Activated T-helper 17 cell treated with anti-CD3 and anti-CD28 coated beads, Interleukin-2, amount 50 U/mL, for 72 hours (primary cell): Measurements from ENCODE around the gene HSD3B2. TPM values are rescaled to one million over a fixed set of nuclear protein-coding genes. Genes with fewer than 3 reads are reported as not detected.

Experiments used
- ATAC-seq: fragments of 150-1000 bp; cut with Tn5 transposase; replicated peaks from 2 replicates; pipeline ENCODE4 v1.10.0; 2021; ENCODE audit warnings: mild to moderate bottlenecking, moderate library complexity
- H3K27ac Mint-ChIP-seq: one replicate; pipeline ENCODE4 v1.8.0; 2022; ENCODE audit warnings: mixed read lengths
- H3K27me3 Mint-ChIP-seq: one replicate; pipeline ENCODE4 v1.8.0; 2022; ENCODE audit warnings: mixed read lengths
- H3K36me3 Mint-ChIP-seq: one replicate; pipeline ENCODE4 v1.8.0; 2022; ENCODE audit warnings: low read depth, mild to moderate bottlenecking, mixed read lengths
- H3K4me1 Mint-ChIP-seq: one replicate; pipeline ENCODE4 v1.8.0; 2022; ENCODE audit warnings: mixed read lengths
- H3K4me3 Mint-ChIP-seq: one replicate; pipeline ENCODE4 v1.8.0; 2022; ENCODE audit warnings: mild to moderate bottlenecking, mixed read lengths
- H3K9me3 Mint-ChIP-seq: one replicate; pipeline ENCODE4 v1.8.0; 2022; ENCODE audit warnings: mixed read lengths
- total RNA-seq, 2 donors: library from RNA; stranded (reverse); gene quantifications; one replicate each; pipeline ENCODE4 v1.2.3, GENCODE V29; 2022

HSD3B2 gene
- total RNA-seq, 2 donors from 2014 or later, result not detected

DNA sequence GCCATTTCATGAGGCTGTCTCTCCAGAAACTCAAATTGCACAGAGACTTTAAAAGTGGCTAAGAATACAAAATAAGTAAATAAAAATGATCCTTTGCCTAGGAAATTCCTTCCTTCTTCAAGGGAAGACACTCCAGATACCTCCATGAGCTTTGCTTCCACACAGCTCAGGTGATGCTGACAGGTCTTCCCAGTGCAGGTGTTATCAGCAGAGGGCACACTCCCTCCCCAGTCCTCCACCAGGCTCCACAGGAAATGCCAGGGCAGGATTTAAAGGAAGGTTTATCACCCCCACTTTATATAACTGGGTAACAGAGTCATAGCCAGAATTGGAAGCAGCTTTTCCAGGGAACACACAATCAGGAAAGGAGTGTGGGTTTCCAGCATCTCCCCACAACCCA is 5.7 kb downstream of the HSD3B2 start:
- Mint-ChIP-seq H3K9me3 (no peaks in the 10 kb centered on the region), H3K4me1 (no peaks in the 10 kb centered on the region), H3K27me3 (no peaks in the 10 kb centered on the region), H3K27ac (no peak overlapping the region), H3K4me3 (no peak overlapping the region), H3K36me3 (no peaks in the 10 kb centered on the region)
- no peak for ATAC-seq

DNA sequence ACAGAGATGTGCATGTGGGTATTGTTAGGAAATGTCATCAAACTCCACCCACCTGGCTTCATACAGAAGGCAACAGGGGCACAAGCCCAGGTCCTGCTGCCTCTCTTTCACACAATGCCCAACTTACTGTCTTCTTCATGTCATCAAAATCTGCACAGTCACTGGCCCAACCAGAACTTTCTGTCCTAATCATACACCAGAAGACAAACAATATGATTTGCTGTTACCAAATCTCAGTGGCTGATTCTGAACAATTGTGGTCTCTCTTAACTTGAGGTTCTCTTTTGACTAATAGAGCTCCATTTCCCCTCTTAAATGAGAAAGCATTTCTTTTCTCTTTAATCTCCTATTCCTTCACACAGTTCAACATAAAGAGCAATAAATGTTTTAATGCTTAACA is 7.7 kb downstream of the HSD3B2 start:
- Mint-ChIP-seq H3K36me3 (no peaks in the 10 kb centered on the region), H3K27ac (no peak overlapping the region), H3K4me1 (no peaks in the 10 kb centered on the region), H3K9me3 (no peaks in the 10 kb centered on the region), H3K4me3 (no peak overlapping the region), H3K27me3 (no peaks in the 10 kb centered on the region)
- no peak for ATAC-seq

DNA sequence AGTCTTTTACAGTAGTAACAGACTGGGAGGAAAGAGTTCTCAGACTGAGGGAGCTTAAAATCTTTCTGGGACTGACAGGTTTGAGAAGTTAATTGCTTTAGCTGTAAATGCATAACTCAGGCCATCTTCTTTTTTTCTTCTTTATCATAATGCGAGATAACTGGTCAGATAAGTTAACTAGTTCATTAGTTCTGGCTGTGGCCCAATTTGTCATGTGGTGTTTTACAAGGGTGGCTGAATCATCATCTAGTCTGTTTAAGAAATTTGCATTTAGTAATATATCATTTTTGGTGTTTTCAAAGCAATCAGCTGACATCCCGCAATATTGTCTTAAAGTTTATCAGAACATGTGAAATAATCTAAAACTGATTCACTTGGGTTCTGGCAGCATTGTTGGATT is 14.0 kb downstream of the HSD3B2 start:
- H3K4me3 Mint-ChIP-seq, result no peak overlapping the region

DNA sequence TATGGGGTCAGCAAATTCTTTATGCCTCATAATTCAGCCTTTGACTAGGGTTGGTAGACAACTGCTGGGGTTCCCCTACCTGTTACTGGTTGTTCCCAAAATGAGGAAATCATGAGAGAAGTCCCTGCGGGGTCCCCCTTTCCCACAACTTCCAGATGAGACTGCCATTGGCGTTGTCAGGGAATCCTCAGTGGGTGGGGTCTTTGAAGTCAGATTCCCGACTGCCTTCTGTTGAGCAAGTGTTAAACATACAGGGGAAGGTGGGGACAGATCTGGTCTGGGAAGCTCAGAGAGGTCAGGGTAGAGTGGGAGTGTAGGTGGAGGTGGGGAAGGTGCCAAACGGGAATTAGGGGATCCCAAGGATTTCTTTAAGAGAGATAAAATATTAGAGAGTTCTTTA is 14.7 kb downstream of the HSD3B2 start:
- no peak overlapping the region for H3K4me3 Mint-ChIP-seq

More for the DNA sequence above, 14.0 kb downstream of the HSD3B2 start:
- no peaks in the 10 kb centered on the region for H3K4me1 Mint-ChIP-seq
- H3K9me3 Mint-ChIP-seq, result no peaks in the 10 kb centered on the region
- ATAC-seq, result no peak
- no peaks in the 10 kb centered on the region for H3K36me3 Mint-ChIP-seq
- no peak overlapping the region for H3K27ac Mint-ChIP-seq
- H3K27me3 Mint-ChIP-seq, result peaks cover 21% of the 10 kb centered on the region

DNA sequence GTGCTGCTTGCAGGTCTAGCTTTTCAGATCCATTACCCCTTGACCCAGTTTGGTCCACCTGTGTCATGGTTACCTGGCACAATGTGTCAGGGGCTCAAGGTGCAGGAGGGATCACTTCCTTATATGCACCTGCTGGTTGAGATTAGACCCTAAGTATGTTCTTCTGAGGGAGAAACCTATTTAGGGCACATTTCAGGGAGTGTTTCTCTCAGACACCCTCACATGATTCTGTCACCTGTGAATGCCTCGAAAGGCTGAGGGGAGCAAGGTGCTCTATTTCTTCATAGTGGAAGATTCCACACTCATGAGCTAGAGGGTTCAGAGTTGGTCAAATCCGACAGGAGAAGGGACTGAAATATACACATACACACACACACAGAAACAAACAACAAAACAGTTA is 15.5 kb downstream of the HSD3B2 start:
- Mint-ChIP-seq H3K27ac (no peak overlapping the region), H3K36me3 (no peaks in the 10 kb centered on the region), H3K9me3 (no peaks in the 10 kb centered on the region), H3K4me3 (no peak overlapping the region), H3K27me3 (peaks cover 21% of the 10 kb centered on the region), H3K4me1 (no peaks in the 10 kb centered on the region)
- no peak for ATAC-seq

More for the DNA sequence above, 14.7 kb downstream of the HSD3B2 start:
- peaks cover 21% of the 10 kb centered on the region for H3K27me3 Mint-ChIP-seq
- ATAC-seq, result no peak
- no peaks in the 10 kb centered on the region for H3K9me3 Mint-ChIP-seq
- H3K36me3 Mint-ChIP-seq, result no peaks in the 10 kb centered on the region
- H3K27ac Mint-ChIP-seq, result no peak overlapping the region
- H3K4me1 Mint-ChIP-seq, result no peaks in the 10 kb centered on the region

DNA sequence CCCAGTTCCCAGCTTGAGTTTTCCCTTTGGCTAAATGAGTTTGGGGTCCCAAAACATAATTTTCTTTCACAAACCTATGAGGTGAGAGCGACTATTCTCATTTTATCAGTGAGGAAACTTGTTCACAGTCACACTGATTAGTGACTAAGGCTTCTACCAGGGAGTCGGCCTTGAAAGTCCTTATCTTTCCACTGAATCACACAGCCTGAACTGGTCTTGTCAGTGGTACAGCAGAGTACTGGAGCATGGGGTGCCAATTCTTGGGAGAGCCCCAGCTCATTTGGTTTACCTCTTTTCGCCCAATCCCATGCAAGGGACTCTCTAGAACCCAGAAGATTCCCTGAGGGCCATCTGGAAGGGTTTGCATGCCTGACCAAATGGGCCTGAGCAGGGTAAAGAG is 16.9 kb downstream of the HSD3B2 start:
- Mint-ChIP-seq H3K36me3 (no peaks in the 10 kb centered on the region), H3K27me3 (peaks cover 21% of the 10 kb centered on the region), H3K4me1 (no peaks in the 10 kb centered on the region), H3K4me3 (no peak overlapping the region), H3K9me3 (no peaks in the 10 kb centered on the region), H3K27ac (no peak overlapping the region)
- ATAC-seq, result no peak

DNA sequence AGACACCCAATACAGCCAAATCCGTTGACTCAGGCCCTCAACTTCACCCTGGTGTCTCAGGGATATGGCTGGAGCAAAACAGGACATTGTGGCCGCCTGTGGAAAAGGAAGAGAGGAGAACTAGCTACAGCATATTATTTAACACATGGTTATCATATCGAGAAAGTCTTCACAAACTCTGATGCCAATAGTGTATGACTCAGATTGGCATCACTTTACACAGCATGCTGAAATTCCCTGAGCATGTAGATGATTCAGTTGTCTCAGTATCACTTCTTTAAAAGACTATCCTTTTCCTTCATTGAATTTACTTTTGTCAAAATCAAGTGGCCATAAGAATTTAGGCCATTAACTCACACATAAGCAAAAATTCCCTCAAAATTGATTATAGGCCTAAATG is 20.1 kb downstream of the HSD3B2 start:
- Mint-ChIP-seq H3K4me3 (no peak overlapping the region), H3K27me3 (peaks cover 19% of the 10 kb centered on the region), H3K9me3 (no peaks in the 10 kb centered on the region), H3K4me1 (no peaks in the 10 kb centered on the region), H3K36me3 (no peaks in the 10 kb centered on the region), H3K27ac (no peak overlapping the region)
- ATAC-seq, result peak; percentile 29

DNA sequence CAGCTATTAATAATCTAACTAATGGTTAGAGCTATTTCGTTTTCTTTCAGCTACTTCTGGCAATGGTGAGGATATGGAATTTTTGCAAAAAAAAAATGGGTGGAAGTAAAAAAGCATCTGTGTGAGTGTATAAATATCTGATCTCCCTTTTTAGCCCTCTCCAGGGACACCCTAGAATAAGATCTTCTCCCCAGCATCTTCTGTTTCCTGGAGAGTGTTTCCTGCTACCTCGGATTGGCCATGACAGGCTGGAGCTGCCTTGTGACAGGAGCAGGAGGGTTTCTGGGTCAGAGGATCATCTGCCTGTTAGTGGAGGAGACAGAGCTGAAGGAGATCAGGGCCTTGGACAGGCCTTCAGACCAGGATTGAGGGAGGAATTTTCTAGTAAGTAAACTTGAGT is 23.8 kb downstream of the HSD3B2 start:
- H3K4me3 Mint-ChIP-seq, result no peak overlapping the region
- H3K36me3 Mint-ChIP-seq, result no peaks in the 10 kb centered on the region
- no peaks in the 10 kb centered on the region for H3K9me3 Mint-ChIP-seq
- no peak overlapping the region for H3K27ac Mint-ChIP-seq
- no peaks in the 10 kb centered on the region for H3K4me1 Mint-ChIP-seq
- peaks cover 10% of the 10 kb centered on the region for H3K27me3 Mint-ChIP-seq
- ATAC-seq, result no peak

DNA sequence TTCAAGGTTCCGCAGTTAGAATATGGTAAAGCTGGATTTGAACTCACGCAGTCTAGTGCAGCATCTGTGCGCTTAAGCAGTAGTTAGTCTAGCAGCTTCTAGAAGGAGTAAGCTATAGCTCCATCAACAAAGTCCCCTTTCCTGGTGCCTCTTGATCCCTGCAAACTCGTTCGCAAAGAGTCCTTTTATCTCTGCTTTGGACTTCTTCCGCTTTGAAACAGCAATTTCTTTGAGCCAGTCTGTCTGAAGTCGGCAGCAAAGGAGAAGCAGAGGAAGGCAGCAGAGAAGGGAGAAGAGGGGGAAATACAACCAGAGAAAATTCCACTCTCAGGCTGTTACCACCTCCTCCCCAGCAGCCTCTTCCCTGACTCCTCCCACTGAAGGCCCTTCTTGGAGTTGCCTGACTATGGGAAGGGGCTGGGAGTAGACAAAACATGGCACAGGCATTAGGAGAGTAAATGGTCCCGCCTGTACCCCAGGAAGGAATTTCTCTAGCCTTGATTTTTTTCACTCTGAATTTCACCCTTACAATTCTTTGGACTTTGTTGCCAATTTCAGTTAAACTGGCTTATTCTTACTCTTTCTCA is 25.9 kb downstream of the HSD3B2 start:
- no peaks in the 10 kb centered on the region for H3K36me3 Mint-ChIP-seq
- H3K27me3 Mint-ChIP-seq, result peaks cover 13% of the 10 kb centered on the region

DNA sequence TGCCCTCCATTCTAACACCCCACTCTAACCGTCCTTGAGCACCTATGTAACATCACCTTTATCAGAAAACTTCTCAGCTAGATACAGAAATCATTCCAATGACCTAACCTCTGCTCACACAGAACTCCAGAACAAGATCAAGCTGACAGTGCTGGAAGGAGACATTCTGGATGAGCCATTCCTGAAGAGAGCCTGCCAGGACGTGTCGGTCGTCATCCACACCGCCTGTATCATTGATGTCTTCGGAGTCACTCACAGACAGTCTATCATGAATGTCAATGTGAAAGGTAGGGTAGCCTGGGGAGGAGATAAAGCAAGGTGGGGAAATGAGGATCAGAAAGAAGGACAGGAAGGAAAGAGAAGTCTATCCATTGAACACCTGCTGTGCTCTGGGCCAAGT is 27.8 kb downstream of the HSD3B2 start:
- peaks cover 16% of the 10 kb centered on the region for H3K27me3 Mint-ChIP-seq
- H3K9me3 Mint-ChIP-seq, result no peaks in the 10 kb centered on the region
- H3K4me3 Mint-ChIP-seq, result no peak overlapping the region
- no peak for ATAC-seq
- no peak overlapping the region for H3K27ac Mint-ChIP-seq
- no peaks in the 10 kb centered on the region for H3K4me1 Mint-ChIP-seq
- no peaks in the 10 kb centered on the region for H3K36me3 Mint-ChIP-seq

More for the DNA sequence above, 25.9 kb downstream of the HSD3B2 start:
- H3K27ac Mint-ChIP-seq, result no peak overlapping the region
- no peaks in the 10 kb centered on the region for H3K9me3 Mint-ChIP-seq
- H3K4me3 Mint-ChIP-seq, result no peak overlapping the region
- no peaks in the 10 kb centered on the region for H3K4me1 Mint-ChIP-seq
- ATAC-seq, result no peak

DNA sequence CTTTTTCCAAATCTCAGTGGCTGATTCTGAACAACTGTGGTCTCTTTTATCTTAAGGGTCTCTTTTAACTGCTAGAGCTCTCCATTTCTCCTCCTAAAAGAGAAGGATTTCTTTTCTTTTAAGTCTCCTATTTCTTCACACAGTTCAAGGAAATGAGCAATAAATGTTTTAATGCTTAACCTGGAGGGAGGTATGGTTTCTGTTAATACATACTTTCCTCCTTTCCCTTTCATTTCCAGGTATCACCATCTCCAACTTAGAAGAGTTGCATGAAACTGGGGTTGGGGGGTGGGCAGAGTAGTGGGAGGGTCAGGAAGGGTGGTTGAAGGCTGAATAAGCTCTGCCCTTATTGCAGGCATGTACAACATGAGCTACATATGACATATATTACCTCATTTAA is 31.4 kb downstream of the HSD3B2 start:
- Mint-ChIP-seq H3K27ac (no peak overlapping the region), H3K4me1 (no peaks in the 10 kb centered on the region), H3K27me3 (peaks cover 12% of the 10 kb centered on the region), H3K9me3 (no peaks in the 10 kb centered on the region), H3K36me3 (no peaks in the 10 kb centered on the region), H3K4me3 (no peak overlapping the region)
- no peak for ATAC-seq

DNA sequence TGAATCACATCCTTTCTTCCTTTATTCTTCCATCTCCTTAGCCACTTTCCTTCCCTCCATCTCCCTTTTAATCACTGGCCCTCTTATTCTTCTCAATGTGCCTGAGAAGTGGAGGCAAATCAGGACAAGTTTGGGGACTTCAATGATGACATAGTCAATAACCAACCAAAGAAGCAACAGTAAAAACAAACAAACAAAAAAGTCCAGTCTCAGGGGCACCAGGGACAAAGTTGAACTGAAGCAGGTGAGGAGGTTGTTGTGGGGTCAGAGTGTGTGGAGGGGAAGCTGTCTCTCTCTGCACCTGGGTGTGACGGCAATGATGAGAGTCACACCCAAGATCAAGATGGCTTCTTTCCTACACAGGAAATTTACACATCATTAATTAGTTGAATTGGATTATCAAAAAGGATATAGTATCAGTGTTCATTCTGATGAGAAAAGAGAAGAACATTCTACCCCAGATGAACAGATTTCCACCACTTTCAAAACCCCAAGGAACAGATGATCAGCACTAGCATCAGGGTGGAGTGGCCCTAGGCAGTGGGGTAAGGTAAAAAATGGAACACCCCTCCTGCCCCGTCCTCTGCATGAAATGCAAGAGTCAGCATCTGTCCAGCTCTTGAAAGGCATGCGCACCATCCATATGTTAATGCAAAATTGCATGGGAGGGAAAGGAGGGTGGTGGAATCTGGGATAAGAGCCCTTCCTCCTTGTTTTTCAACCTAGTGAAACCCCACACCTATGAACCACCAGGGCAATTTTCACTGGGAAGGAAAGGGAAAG is 32.6 kb downstream of the HSD3B2 start:
- no peak for ATAC-seq
- no peak overlapping the region for H3K4me3 Mint-ChIP-seq
- peaks cover 10% of the 10 kb centered on the region for H3K27me3 Mint-ChIP-seq
- no peaks in the 10 kb centered on the region for H3K4me1 Mint-ChIP-seq
- H3K36me3 Mint-ChIP-seq, result no peaks in the 10 kb centered on the region
- no peaks in the 10 kb centered on the region for H3K9me3 Mint-ChIP-seq
- H3K27ac Mint-ChIP-seq, result no peak overlapping the region

DNA sequence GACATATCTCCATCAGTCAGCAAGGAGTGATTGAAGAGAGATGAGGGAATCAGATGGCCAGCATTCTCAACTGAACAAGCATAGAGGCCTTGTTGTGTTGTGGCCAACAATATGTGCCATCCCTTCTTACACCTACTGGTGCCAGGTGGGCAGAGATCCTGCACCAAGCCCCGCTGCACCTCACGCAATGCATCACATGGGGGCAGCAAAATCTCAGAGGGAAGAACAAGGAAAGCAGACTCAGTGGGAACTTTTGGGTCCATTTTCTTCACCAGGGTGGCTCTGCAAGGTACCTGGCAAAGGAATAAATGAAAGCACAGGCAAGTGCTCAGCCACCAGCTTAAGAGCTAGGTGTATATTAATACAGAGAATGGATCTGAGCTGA is 33.2 kb downstream of the HSD3B2 start:
- H3K4me3 Mint-ChIP-seq, result no peak overlapping the region
- H3K27ac Mint-ChIP-seq, result no peak overlapping the region
- ATAC-seq, result no peak
- no peaks in the 10 kb centered on the region for H3K9me3 Mint-ChIP-seq
- H3K36me3 Mint-ChIP-seq, result no peaks in the 10 kb centered on the region
- no peaks in the 10 kb centered on the region for H3K4me1 Mint-ChIP-seq
- H3K27me3 Mint-ChIP-seq, result peaks cover 9% of the 10 kb centered on the region

DNA sequence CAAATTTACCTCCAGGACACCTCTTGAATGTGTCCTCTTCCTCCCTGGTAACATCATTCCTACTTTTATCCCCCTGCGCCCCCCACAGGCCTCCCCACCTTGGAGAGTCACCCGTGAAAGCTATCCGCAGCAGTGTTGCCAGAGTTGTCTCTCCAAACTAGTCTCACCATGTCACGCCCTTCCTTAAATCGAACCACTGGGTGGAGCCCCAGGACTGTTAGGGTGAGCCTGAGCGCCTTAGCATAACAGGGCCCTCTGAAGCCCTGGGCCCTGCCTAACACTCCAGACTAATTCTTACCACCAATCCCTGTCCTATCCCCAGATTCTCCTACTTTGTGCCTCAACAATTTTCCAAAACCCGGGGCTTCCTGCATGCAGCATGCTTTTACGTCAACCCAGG is 35.0 kb downstream of the HSD3B2 start:
- Mint-ChIP-seq H3K27me3 (peaks cover 9% of the 10 kb centered on the region), H3K36me3 (no peaks in the 10 kb centered on the region), H3K9me3 (no peaks in the 10 kb centered on the region), H3K27ac (no peak overlapping the region), H3K4me1 (no peaks in the 10 kb centered on the region), H3K4me3 (no peak overlapping the region)
- ATAC-seq, result no peak

DNA sequence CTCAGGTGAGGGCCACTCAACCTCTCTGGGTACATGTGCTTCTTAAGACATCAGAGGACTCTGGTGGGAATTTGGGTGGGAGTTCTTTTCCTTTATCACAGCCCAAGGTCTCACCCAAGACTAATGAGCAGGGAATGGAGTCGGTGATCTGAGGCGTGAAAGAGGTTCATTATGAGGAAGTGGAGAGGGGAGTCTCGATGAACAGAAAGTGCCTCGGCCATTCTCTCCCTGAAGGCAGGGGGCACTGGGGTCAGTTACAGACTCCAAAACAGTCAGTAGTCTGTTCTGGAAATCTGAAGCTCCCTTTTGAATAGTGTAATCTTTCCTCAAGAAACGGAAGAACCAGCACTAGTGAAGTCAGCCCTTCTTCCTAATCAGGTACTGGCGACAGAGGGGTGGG is 36.2 kb downstream of the HSD3B2 start:
- Mint-ChIP-seq H3K4me3 (no peak overlapping the region), H3K36me3 (no peaks in the 10 kb centered on the region), H3K9me3 (no peaks in the 10 kb centered on the region), H3K4me1 (no peaks in the 10 kb centered on the region), H3K27ac (no peak overlapping the region), H3K27me3 (peaks cover 7% of the 10 kb centered on the region)
- ATAC-seq, result no peak
